PC-9 (cell line): ENCODE results near the gene DOCK7. TPM values are rescaled to one million over a fixed set of nuclear protein-coding genes. Genes with fewer than 3 reads are reported as not detected.
"Not testable (repeated sequence)": the region's sequence is repeated elsewhere in the genome, so short reads cannot be mapped to it uniquely, and the experiment has no call there.

Experiments
- BruUV-seq: library from RNA; stranded (reverse); fragments of 400-500 nt; replicated peaks from 2 replicates; lab custom pipeline; 2021; lab: Mats Ljungman, UMichigan
- CTCF ChIA-PET: fragments of 300-600 bp; sonication (Branson Sonifier 250); formaldehyde crosslinking; loops from one replicate; lab custom pipeline; 2022; ENCODE audit warnings: antibody characterized with exemption; lab: Charles Lee
- POLR2A ChIA-PET: fragments of 300-600 bp; sonication (Branson Sonifier 250); formaldehyde crosslinking; loops from one replicate; lab custom pipeline; 2022; ENCODE audit warnings: antibody characterized with exemption; ENCODE audit not compliant: unreplicated experiment; lab: Charles Lee
- DNase-seq, 2 experiments: peaks; one replicate each; pipeline versions ENCODE4 v3.0.0 to v3.0.0-alpha.2; 2015 to 2022; ENCODE audit warnings: mixed read lengths in 1 of 2
- H2AFZ ChIP-seq: fragments of 200-600 bp; sonication (generic); 2 replicates; pipeline ENCODE4 v1.8.1; 2017; ENCODE audit warnings: antibody characterized with exemption
- H3F3A ChIP-seq: fragments of 200-600 bp; sonication (generic); 2 replicates; pipeline ENCODE4 v1.8.1; 2017; ENCODE audit warnings: antibody characterized with exemption, mild to moderate bottlenecking, low read depth; ENCODE audit not compliant: insufficient read depth
- H3K27ac ChIP-seq: fragments of 200-600 bp; sonication (generic); 2 replicates; pipeline ENCODE4 v1.6.1; 2016; ENCODE audit warnings: mixed run types
- H3K27me3 ChIP-seq: fragments of 200-600 bp; sonication (generic); 2 replicates; pipeline ENCODE4 v1.6.1; 2016; ENCODE audit warnings: low read depth, mixed run types; ENCODE audit not compliant: insufficient read depth
- H3K36me3 ChIP-seq: fragments of 200-600 bp; sonication (generic); 2 replicates; pipeline ENCODE4 v1.6.1; 2016; ENCODE audit warnings: low read depth, mixed run types
- H3K4me1 ChIP-seq: fragments of 200-600 bp; sonication (generic); replicated peaks from 2 replicates; pipeline ENCODE4 v1.6.1; 2016; ENCODE audit warnings: mixed run types; ENCODE audit not compliant: insufficient read depth
- H3K4me2 ChIP-seq: fragments of 200-600 bp; sonication (generic); 2 replicates; pipeline ENCODE4 v1.6.1; 2017; ENCODE audit warnings: mixed run types
- H3K4me3 ChIP-seq: fragments of 200-600 bp; sonication (generic); 2 replicates; pipeline ENCODE4 v1.6.1; 2016; ENCODE audit warnings: mixed run types
- H3K79me2 ChIP-seq: fragments of 200-600 bp; sonication (generic); 2 replicates; pipeline ENCODE4 v1.6.1; 2017; ENCODE audit warnings: low read depth, mixed run types
- H3K9me2 ChIP-seq: fragments of 200-600 bp; sonication (generic); 2 replicates; pipeline ENCODE4 v1.8.1; 2017; ENCODE audit warnings: mild to moderate bottlenecking; ENCODE audit not compliant: insufficient read depth
- H3K9me3 ChIP-seq: fragments of 200-600 bp; sonication (generic); 2 replicates; pipeline ENCODE4 v1.8.1; 2016; ENCODE audit warnings: low read depth; ENCODE audit not compliant: insufficient read depth
- H4K20me1 ChIP-seq: fragments of 200-600 bp; sonication (generic); 2 replicates; pipeline ENCODE4 v1.8.1; 2017; ENCODE audit not compliant: insufficient read depth
- EZH2 ChIP-seq: fragments of 200-600 bp; sonication (generic); IDR thresholded peaks from 2 replicates; pipeline ENCODE4 v1.8.0; 2017; ENCODE audit warnings: antibody characterized with exemption, low read depth
- intact Hi-C: fragments of 100-400 bp; cut with micrococcal nuclease; formaldehyde crosslinking; loops from one replicate; pipeline ENCODE4 v1.10.0; 2022; ENCODE audit not compliant: unreplicated experiment
- total RNA-seq: library from RNA; stranded (reverse); gene quantifications from 2 replicates; pipeline ENCODE4 v1.2.3, GENCODE V29; 2021
- TF ChIP-seq, protein P1 (sequence below): fragments of 200-600 bp; sonication (generic); conservative IDR thresholded peaks from 2 replicates; pipeline ENCODE4 v1.6.1; 2017; ENCODE audit warnings: mixed run types, antibody characterized with exemption, mild to moderate bottlenecking, moderate library complexity

DOCK7 gene
- total RNA-seq, 1 experiment from 2014 or later: 34.0 TPM

DNA sequence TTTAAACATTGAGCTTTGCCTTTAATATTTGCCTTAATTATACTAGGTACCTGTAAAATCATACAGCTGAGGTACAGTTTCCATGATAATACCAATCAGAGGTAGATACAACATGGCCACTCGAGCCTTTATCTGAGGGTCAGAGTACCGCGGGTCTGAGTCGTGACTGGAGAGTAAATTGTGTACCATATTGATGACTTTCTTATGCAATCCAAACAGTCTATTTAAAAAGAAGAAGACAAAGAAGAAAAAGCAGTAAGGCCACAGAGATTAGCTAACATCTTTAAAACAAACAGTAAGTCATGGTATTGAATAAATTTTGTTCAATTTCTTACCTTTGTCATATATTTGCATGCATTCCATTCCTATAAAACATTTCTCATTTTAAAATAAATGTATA lies 159.0 kb downstream of the DOCK7 start:
- no peak overlapping the region for H3K27ac ChIP-seq
- POLR2A ChIA-PET: no interaction called here
- no peak overlapping the region for H2AFZ ChIP-seq
- no peaks in the 10 kb centered on the region for H3F3A ChIP-seq
- CTCF ChIA-PET: interaction anchor here (0.5 kb wide), 1 partner anchor 53 kb away, joined by 3 read pairs; no protein-coding TSS in a partner anchor
- no peak for DNase-seq
- no peaks in the 10 kb centered on the region for H3K9me3 ChIP-seq
- intact Hi-C loops: no loop called here
- H4K20me1 ChIP-seq: no peaks in the 10 kb centered on the region
- no peaks in the 10 kb centered on the region for H3K4me1 ChIP-seq
- no TSS peak for BruUV-seq
- H3K4me2 ChIP-seq: no peak overlapping the region
- no peaks in the 10 kb centered on the region for H3K36me3 ChIP-seq
- no peak for TF ChIP-seq EZH2
- TF ChIP-seq, protein P1, sequence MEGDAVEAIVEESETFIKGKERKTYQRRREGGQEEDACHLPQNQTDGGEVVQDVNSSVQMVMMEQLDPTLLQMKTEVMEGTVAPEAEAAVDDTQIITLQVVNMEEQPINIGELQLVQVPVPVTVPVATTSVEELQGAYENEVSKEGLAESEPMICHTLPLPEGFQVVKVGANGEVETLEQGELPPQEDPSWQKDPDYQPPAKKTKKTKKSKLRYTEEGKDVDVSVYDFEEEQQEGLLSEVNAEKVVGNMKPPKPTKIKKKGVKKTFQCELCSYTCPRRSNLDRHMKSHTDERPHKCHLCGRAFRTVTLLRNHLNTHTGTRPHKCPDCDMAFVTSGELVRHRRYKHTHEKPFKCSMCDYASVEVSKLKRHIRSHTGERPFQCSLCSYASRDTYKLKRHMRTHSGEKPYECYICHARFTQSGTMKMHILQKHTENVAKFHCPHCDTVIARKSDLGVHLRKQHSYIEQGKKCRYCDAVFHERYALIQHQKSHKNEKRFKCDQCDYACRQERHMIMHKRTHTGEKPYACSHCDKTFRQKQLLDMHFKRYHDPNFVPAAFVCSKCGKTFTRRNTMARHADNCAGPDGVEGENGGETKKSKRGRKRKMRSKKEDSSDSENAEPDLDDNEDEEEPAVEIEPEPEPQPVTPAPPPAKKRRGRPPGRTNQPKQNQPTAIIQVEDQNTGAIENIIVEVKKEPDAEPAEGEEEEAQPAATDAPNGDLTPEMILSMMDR: no peak
- H3K4me3 ChIP-seq: no peak overlapping the region
- no peaks in the 10 kb centered on the region for H3K9me2 ChIP-seq
- no peaks in the 10 kb centered on the region for H3K27me3 ChIP-seq
- no peaks in the 10 kb centered on the region for H3K79me2 ChIP-seq

DNA sequence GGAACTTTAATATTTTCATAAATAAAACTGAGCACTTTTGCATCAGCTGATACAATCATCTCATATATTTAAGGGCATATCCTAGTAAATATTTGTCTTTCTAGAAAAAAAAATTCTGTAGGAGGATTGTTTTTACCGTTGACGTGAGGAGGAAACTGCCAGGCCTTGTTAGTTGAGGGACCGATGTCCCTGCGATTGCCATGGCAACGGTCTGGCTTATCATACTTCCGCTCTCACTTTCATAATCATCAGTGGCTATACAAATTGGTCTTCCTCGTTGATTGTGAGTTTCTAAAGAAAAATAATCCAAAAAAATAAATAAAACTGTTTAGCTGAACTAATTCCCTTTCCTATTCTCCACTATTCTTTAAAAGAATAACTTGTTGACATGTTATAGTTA lies 160.2 kb downstream of the DOCK7 start:
- intact Hi-C loops: no loop called here
- no TSS peak for BruUV-seq
- Histone ChIP-seq H3K79me2 (no peaks in the 10 kb centered on the region), H3K4me2 (no peak overlapping the region), H3K27ac (no peak overlapping the region), H3K36me3 (no peaks in the 10 kb centered on the region), H2AFZ (no peak overlapping the region), H3K4me3 (no peak overlapping the region), H3K27me3 (no peaks in the 10 kb centered on the region), H3F3A (no peaks in the 10 kb centered on the region), H4K20me1 (no peaks in the 10 kb centered on the region), H3K9me3 (no peaks in the 10 kb centered on the region), H3K9me2 (no peaks in the 10 kb centered on the region), H3K4me1 (no peaks in the 10 kb centered on the region)
- ChIA-PET POLR2A (no interaction called here), CTCF (no interaction called here)
- TF ChIP-seq, protein P1: no peak
- no peak for TF ChIP-seq EZH2
- DNase-seq: no peak

DNA sequence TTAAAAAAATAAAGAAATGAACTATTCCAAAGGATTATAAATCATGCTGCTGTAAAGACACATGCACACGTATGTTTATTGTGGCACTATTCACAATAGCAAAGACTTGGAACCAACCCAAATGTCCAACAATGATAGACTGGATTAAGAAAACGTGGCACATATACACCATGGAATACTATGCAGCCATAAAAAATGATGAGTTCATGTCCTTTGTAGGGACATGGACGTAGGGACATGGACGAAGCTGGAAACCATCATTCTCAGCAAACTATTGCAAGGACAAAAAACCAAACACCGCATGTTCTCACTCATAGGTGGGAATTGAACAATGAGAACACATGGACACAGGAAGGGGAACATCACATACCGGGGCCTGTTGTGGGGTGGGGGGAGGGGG lies 160.8 kb downstream of the DOCK7 start:
- H3K79me2 ChIP-seq, BruUV-seq, POLR2A ChIA-PET, H3K9me3 ChIP-seq, H3K27me3 ChIP-seq, H3K4me1 ChIP-seq, intact Hi-C loops, H3K27ac ChIP-seq, H3K4me3 ChIP-seq, H3F3A ChIP-seq, H3K9me2 ChIP-seq, DNase-seq, CTCF ChIA-PET, H2AFZ ChIP-seq, H3K4me2 ChIP-seq, H4K20me1 ChIP-seq, H3K36me3 ChIP-seq: not testable (repeated sequence)

DNA sequence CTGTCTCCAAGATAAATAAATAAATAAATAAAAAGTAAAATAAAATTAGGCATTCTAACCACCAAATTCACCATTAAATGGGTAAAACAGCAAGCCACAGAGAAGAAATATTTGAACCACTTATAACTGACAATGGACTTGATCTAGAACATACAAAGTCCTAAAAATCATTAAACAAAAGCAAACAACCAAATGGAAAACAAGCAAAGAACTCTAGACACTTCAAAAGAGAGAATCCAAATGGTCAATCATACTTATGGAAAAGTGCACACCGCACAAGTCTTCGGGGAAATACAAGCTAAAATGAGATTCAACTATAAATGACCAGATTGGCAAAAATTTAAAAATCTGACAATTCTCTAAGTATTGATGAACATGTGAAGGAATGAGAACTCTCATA lies 164.3 kb downstream of the DOCK7 start:
- no peaks in the 10 kb centered on the region for H3K27me3 ChIP-seq
- CTCF ChIA-PET: no interaction called here
- peaks cover 3% of the 10 kb centered on the region; the same call in 1 of the 2 replicates for H3K36me3 ChIP-seq
- H3K9me3 ChIP-seq: peaks cover 4% of the 10 kb centered on the region; the same call in 1 of the 2 replicates
- intact Hi-C loops: no loop called here
- H3K4me3 ChIP-seq: no peak overlapping the region
- no peak overlapping the region for H2AFZ ChIP-seq
- H3K79me2 ChIP-seq: no peaks in the 10 kb centered on the region
- no peak for DNase-seq
- H4K20me1 ChIP-seq: no peaks in the 10 kb centered on the region
- H3K4me1 ChIP-seq: no peaks in the 10 kb centered on the region
- TF ChIP-seq EZH2: no peak
- TF ChIP-seq, protein P1: no peak
- no peak overlapping the region for H3K4me2 ChIP-seq
- H3K9me2 ChIP-seq: no peaks in the 10 kb centered on the region
- no TSS peak for BruUV-seq
- no peak overlapping the region for H3K27ac ChIP-seq
- POLR2A ChIA-PET: no interaction called here
- H3F3A ChIP-seq: no peaks in the 10 kb centered on the region
